Esophagus squamous epithelium (tissue), 5 donors: ENCODE data around the gene BTBD10. TPM values are rescaled to one million over a fixed set of nuclear protein-coding genes. Genes with fewer than 3 reads are reported as not detected.
A peak's percentile ranks its signal among the peaks of the same experiment; 100 is the strongest.

Experiments
- DNase-seq: peaks from one replicate; lab custom pipeline; 2025; lab: John Stamatoyannopoulos, UW
- H3K27ac ChIP-seq, 4 donors: fragments of 200-600 bp; sonication (generic); one replicate each; pipeline ENCODE4 v1.5.1; 2016 to 2019; ENCODE audit warnings: mild to moderate bottlenecking in 1 of 4
- H3K27me3 ChIP-seq, 4 donors: fragments of 200-600 bp; sonication (generic); 1 replicate in 3 of 4; 2 replicates in 1 of 4; pipeline versions ENCODE4 v1.5.1 to v1.6.0; 2017 to 2021; ENCODE audit warnings: antibody characterized with exemption in 1 of 4
- H3K36me3 ChIP-seq, 3 donors: fragments of 200-600 bp; sonication (generic); one replicate each; pipeline ENCODE4 v1.5.1; 2016 to 2019
- H3K4me1 ChIP-seq, 3 donors: fragments of 200-600 bp; sonication (generic); one replicate each; pipeline ENCODE4 v1.5.1; 2017 to 2019
- H3K4me3 ChIP-seq, 4 donors: fragments of 200-600 bp; sonication (generic); 1 replicate in 3 of 4; 2 replicates in 1 of 4; pipeline ENCODE4 v1.5.1; 2016 to 2019; ENCODE audit warnings: mild to moderate bottlenecking in 2 of 4, moderate library complexity in 1 of 4
- H3K9me3 ChIP-seq, 3 donors: fragments of 200-600 bp; sonication (generic); one replicate each; pipeline ENCODE4 v1.5.1; 2016 to 2019
- CTCF ChIP-seq, 6 experiments: fragments of 450-650 bp in 4 of 6; fragments of 200-600 bp in 2 of 6; sonication (generic) in 2 of 6; IDR thresholded peaks; one replicate each; pipeline ENCODE4 v1.5.1; 2016 to 2019; ENCODE audit warnings: antibody characterized with exemption in 6 of 6, mild to moderate bottlenecking in 4 of 6, moderate library complexity in 4 of 6
- POLR2A ChIP-seq, 4 donors: fragments of 450-650 bp; IDR thresholded peaks; one replicate each; pipeline ENCODE4 v1.6.1; 2017; ENCODE audit warnings: antibody characterized with exemption in 4 of 4, mild to moderate bottlenecking in 4 of 4, moderate library complexity in 3 of 4
- WGBS, 2 donors: methylation state at CpG; one replicate each; pipeline ENCODE4 v1.1.5; 2018; 5-methylcytosine and 5-hydroxymethylcytosine counted together
- intact Hi-C: fragments of 100-400 bp; cut with DNase I; formaldehyde crosslinking; loops from one replicate; pipeline ENCODE4 v1.15.0; 2022
- total RNA-seq, 4 donors: library from RNA; depleted of rRNA; stranded (reverse); fragments of >200 nt; gene quantifications; one replicate each; pipeline ENCODE4 v1.1.0, GENCODE V29; 2016
- donor health status: DM: yes; HTN: yes; CAD: no.

The BTBD10 gene
- total RNA-seq, 4 donors from 2014 or later = 45.3 to 56.7 (median 54.0) TPM

- Histone ChIP-seq H3K4me1 (no peaks in the 10 kb centered on the region), H3K36me3 (no peaks in the 10 kb centered on the region), H3K9me3 (no peaks in the 10 kb centered on the region), H3K27ac (no peak overlapping the region), H3K4me3 (no peak overlapping the region), H3K27me3 (peaks cover 0 to 20% (median 0%) of the 10 kb centered on the region in 4 donors)
- no peak for DNase-seq
- TF ChIP-seq POLR2A (IDR thresholded peaks at IDR 0.05) = no peak
- no peak for TF ChIP-seq CTCF (IDR thresholded peaks at IDR 0.05)
- WGBS, 2 donors = 57 to 75% methylated on average over 3 of the region's 3 CpGs
- intact Hi-C loops = no loop called here
Observed at GRCh38 chr11:13473013-13473722, 10.1 kb upstream of the BTBD10 start.

- no peak for DNase-seq
- 52 to 58% methylated on average over 5 of the region's 5 CpGs for WGBS, 2 donors
- H3K27ac ChIP-seq = no peak overlapping the region
- H3K4me1 ChIP-seq = peaks cover 0 to 9% (median 4%) of the 10 kb centered on the region in 3 donors
- H3K36me3 ChIP-seq = no peaks in the 10 kb centered on the region
- TF ChIP-seq POLR2A (IDR thresholded peaks at IDR 0.05) (no peak), CTCF (IDR thresholded peaks at IDR 0.05) (no peak)
- no peaks in the 10 kb centered on the region for H3K9me3 ChIP-seq
- no peak overlapping the region for H3K4me3 ChIP-seq
- peaks cover 0 to 15% (median 0%) of the 10 kb centered on the region in 4 donors for H3K27me3 ChIP-seq
- intact Hi-C loops = no loop called here
Observed at GRCh38 chr11:13468750-13469149, 5.7 kb upstream of the BTBD10 start.

GRCh38 chr11:13465909-13466371 lies 2.9 kb upstream of the BTBD10 start:
- H3K4me1 ChIP-seq = peaks cover 6 to 29% (median 14%) of the 10 kb centered on the region in 3 donors
- DNase-seq = no peak
- H3K9me3 ChIP-seq = no peaks in the 10 kb centered on the region

GRCh38 chr11:13463779-13464290 lies 813 bp upstream of the BTBD10 start:
- Histone ChIP-seq H3K4me1 (peaks cover 6 to 47% (median 14%) of the 10 kb centered on the region in 3 donors), H3K9me3 (no peaks in the 10 kb centered on the region), H3K4me3 (peak overlapping the region; percentile 81 to 97 (median 90)), H3K27me3 (peaks cover 0 to under 1% (median 0%) of the 10 kb centered on the region in 4 donors), H3K27ac (peak overlapping the region; percentile 93 to 97 (median 95)), H3K36me3 (no peaks in the 10 kb centered on the region)
- DNase-seq = no peak
- TF ChIP-seq POLR2A (IDR thresholded peaks at IDR 0.05) = no peak
- TF ChIP-seq CTCF (IDR thresholded peaks at IDR 0.05) = no peak
- intact Hi-C loops = no loop called here
- 25 to 40% methylated on average over 7 to 12 of the region's 12 CpGs for WGBS, 2 donors

More at GRCh38 chr11:13465909-13466371, 2.9 kb upstream of the BTBD10 start:
- Histone ChIP-seq H3K27ac (no peak overlapping the region), H3K27me3 (peaks cover 0 to 15% (median 0%) of the 10 kb centered on the region in 4 donors), H3K36me3 (no peaks in the 10 kb centered on the region), H3K4me3 (no peak overlapping the region)
- WGBS, 2 donors = 4 to 8% methylated on average over 6 of the region's 6 CpGs
- TF ChIP-seq CTCF (IDR thresholded peaks at IDR 0.05) = peak; percentile 7 to 63 (median 52)
- TF ChIP-seq POLR2A (IDR thresholded peaks at IDR 0.05) = no peak
- intact Hi-C loops = no loop called here

- no peaks in the 10 kb centered on the region for H3K9me3 ChIP-seq
- H3K27ac ChIP-seq = peak overlapping the region; percentile 93 to 97 (median 95)
- no peaks in the 10 kb centered on the region for H3K27me3 ChIP-seq
- no peaks in the 10 kb centered on the region for H3K36me3 ChIP-seq
- peak overlapping the region; percentile 81 to 97 (median 90) for H3K4me3 ChIP-seq
- WGBS, 2 donors = 1 to 3% methylated on average over 7 to 9 of the region's 18 CpGs
- H3K4me1 ChIP-seq = peaks cover 6 to 47% (median 14%) of the 10 kb centered on the region in 3 donors
- TF ChIP-seq POLR2A (IDR thresholded peaks at IDR 0.05) (no peak), CTCF (IDR thresholded peaks at IDR 0.05) (no peak)
- intact Hi-C loops = no loop called here
- DNase-seq = no peak
Observed at GRCh38 chr11:13462311-13462900, 616 bp downstream of the BTBD10 start.
